Measurements from ENCODE around the gene TRMU.

Gene TRMU

GRCh38 chr22:46350121-46350520 lies 14.6 kb downstream of the TRMU start:
- DNase-seq = no peak
- Histone ChIP-seq H3K27me3 (ENCODE audit: insufficient read depth, low read depth, severe bottlenecking) (no peaks in the 10 kb centered on the region), H3K4me3 (ENCODE audit: low read depth, low read length) (no peak overlapping the region), H3K36me3 (peaks cover 79% of the 10 kb centered on the region), H3K27ac (no peak overlapping the region), H3K9me3 (ENCODE audit: severe bottlenecking) (no peaks in the 10 kb centered on the region)
- TF ChIP-seq CTCF (IDR thresholded peaks at IDR 0.05; ENCODE audit: low read depth, low read length) = no peak

GRCh38 chr22:46350646-46351045 lies 15.1 kb downstream of the TRMU start:
- no peak for TF ChIP-seq CTCF (IDR thresholded peaks at IDR 0.05; ENCODE audit: low read depth, low read length)
- Histone ChIP-seq H3K27ac (no peak overlapping the region), H3K4me3 (ENCODE audit: low read depth, low read length) (no peak overlapping the region), H3K9me3 (ENCODE audit: severe bottlenecking) (no peaks in the 10 kb centered on the region), H3K27me3 (ENCODE audit: insufficient read depth, low read depth, severe bottlenecking) (no peaks in the 10 kb centered on the region), H3K36me3 (peaks cover 82% of the 10 kb centered on the region)
- DNase-seq = no peak

- no peak overlapping the region for H3K4me3 ChIP-seq (ENCODE audit: low read depth, low read length)
- no peak for TF ChIP-seq CTCF (IDR thresholded peaks at IDR 0.05; ENCODE audit: low read depth, low read length)
- H3K27ac ChIP-seq = no peak overlapping the region
- no peaks in the 10 kb centered on the region for H3K27me3 ChIP-seq (ENCODE audit: insufficient read depth, low read depth, severe bottlenecking)
- peaks cover 83% of the 10 kb centered on the region for H3K36me3 ChIP-seq
- no peak for DNase-seq
- H3K9me3 ChIP-seq (ENCODE audit: severe bottlenecking) = no peaks in the 10 kb centered on the region
Measured at GRCh38 chr22:46351131-46351735, 15.7 kb downstream of the TRMU start.

- Histone ChIP-seq H3K27ac (no peak overlapping the region), H3K36me3 (peaks cover 83% of the 10 kb centered on the region), H3K9me3 (ENCODE audit: severe bottlenecking) (no peaks in the 10 kb centered on the region), H3K27me3 (ENCODE audit: insufficient read depth, low read depth, severe bottlenecking) (no peaks in the 10 kb centered on the region), H3K4me3 (ENCODE audit: low read depth, low read length) (no peak overlapping the region)
- no peak for DNase-seq
- TF ChIP-seq CTCF (IDR thresholded peaks at IDR 0.05; ENCODE audit: low read depth, low read length) = no peak
Measured at GRCh38 chr22:46351767-46352166, 16.3 kb downstream of the TRMU start.

GRCh38 chr22:46352276-46352675 lies 16.8 kb downstream of the TRMU start:
- Histone ChIP-seq H3K36me3 (peaks cover 83% of the 10 kb centered on the region), H3K4me3 (ENCODE audit: low read depth, low read length) (no peak overlapping the region), H3K27me3 (ENCODE audit: insufficient read depth, low read depth, severe bottlenecking) (no peaks in the 10 kb centered on the region), H3K9me3 (ENCODE audit: severe bottlenecking) (no peaks in the 10 kb centered on the region), H3K27ac (no peak overlapping the region; the same call in 1 of the 2 replicates)
- no peak for DNase-seq
- no peak for TF ChIP-seq CTCF (IDR thresholded peaks at IDR 0.05; ENCODE audit: low read depth, low read length)

Measured in WERI-Rb-1 (cell line).